Pulmonary artery endothelial cell (primary cell): ENCODE measurements around the gene SH3TC1. TPM values are rescaled to one million over a fixed set of nuclear protein-coding genes. Genes with fewer than 3 reads are reported as not detected.

ENCODE experiments used
- DNase-seq: peaks from one replicate; pipeline ENCODE4 v3.0.0-alpha.2; 2011; ENCODE audit warnings: low read depth, low spot score
- total RNA-seq: library from RNA; depleted of rRNA; stranded (reverse); fragments of >200 nt; gene quantifications from 2 replicates; pipeline ENCODE4 v1.2.3, GENCODE V29; 2014

The SH3TC1 gene
- total RNA-seq, 1 donor from 2014 or later: 145 TPM

GRCh38 chr4:8260656-8261111 lies 61.6 kb downstream of the SH3TC1 start:
- no peak for DNase-seq

- DNase-seq: no peak
Measured at GRCh38 chr4:8261851-8262535, 62.9 kb downstream of the SH3TC1 start.

- DNase-seq: no peak
Measured at GRCh38 chr4:8262637-8263322, 63.7 kb downstream of the SH3TC1 start.

GRCh38 chr4:8263397-8263796 lies 64.3 kb downstream of the SH3TC1 start:
- no peak for DNase-seq

- DNase-seq: no peak
Measured at GRCh38 chr4:8264106-8264505, 65.0 kb downstream of the SH3TC1 start.

GRCh38 chr4:8265171-8265929 lies 66.3 kb downstream of the SH3TC1 start:
- DNase-seq: no peak

GRCh38 chr4:8266088-8266487 lies 67.0 kb downstream of the SH3TC1 start:
- no peak for DNase-seq

- no peak for DNase-seq
Measured at GRCh38 chr4:8266508-8266907, 67.4 kb downstream of the SH3TC1 start.

GRCh38 chr4:8267077-8267476 lies 68.0 kb downstream of the SH3TC1 start:
- no peak for DNase-seq

- DNase-seq: no peak
Measured at GRCh38 chr4:8268211-8268610, 69.1 kb downstream of the SH3TC1 start.

GRCh38 chr4:8268901-8269534 lies 69.9 kb downstream of the SH3TC1 start:
- DNase-seq: no peak

- DNase-seq: no peak
Measured at GRCh38 chr4:8269535-8270417, 70.7 kb downstream of the SH3TC1 start, which contains the start of gene HTRA3. Gene HTRA3 (plus strand): TSS chr4:8269754. CDS start chr4:8269969, 215 bp downstream.

- DNase-seq: no peak
Measured at GRCh38 chr4:8270418-8270771, 71.3 kb downstream of the SH3TC1 start.

GRCh38 chr4:8270912-8271815 lies 72.1 kb downstream of the SH3TC1 start:
- no peak for DNase-seq

- DNase-seq: no peak
Measured at GRCh38 chr4:8271821-8272220, 72.7 kb downstream of the SH3TC1 start.

GRCh38 chr4:8272472-8273428 lies 73.7 kb downstream of the SH3TC1 start:
- DNase-seq: no peak

- no peak for DNase-seq
Measured at GRCh38 chr4:8273450-8273849, 74.4 kb downstream of the SH3TC1 start.

- no peak for DNase-seq
Measured at GRCh38 chr4:8274066-8274652, 75.1 kb downstream of the SH3TC1 start.
